H9 (cell line): ENCODE data around the gene OR5B12. TPM values are rescaled to one million over a fixed set of nuclear protein-coding genes. Genes with fewer than 3 reads are reported as not detected.

Experiments
- DNase-seq: peaks from one replicate; pipeline ENCODE4 v3.0.0-alpha.2; 2017
- H2AFZ ChIP-seq: one replicate; pipeline ENCODE4 v1.6.1; 2013; ENCODE audit warnings: mild to moderate bottlenecking, low read length, control low read depth, moderate library complexity
- H2AK5ac ChIP-seq: 2 replicates; pipeline ENCODE4 v1.6.1; 2013; ENCODE audit warnings: low read length, control low read depth, mixed read lengths; ENCODE audit not compliant: insufficient read length
- H2BK120ac ChIP-seq: one replicate; pipeline ENCODE4 v1.6.1; 2013; ENCODE audit warnings: low read depth, mild to moderate bottlenecking, low read length, control low read depth, inconsistent platforms; ENCODE audit not compliant: poor library complexity, severe bottlenecking
- H2BK12ac ChIP-seq: 2 replicates; pipeline ENCODE4 v1.6.1; 2013; ENCODE audit warnings: low read length, control low read depth, mixed read lengths, low read depth; ENCODE audit not compliant: insufficient read length
- H2BK15ac ChIP-seq: 2 replicates; pipeline ENCODE4 v1.6.1; 2013; ENCODE audit warnings: low read depth, low read length, control low read depth
- H2BK20ac ChIP-seq: one replicate; pipeline ENCODE4 v1.6.1; 2013; ENCODE audit warnings: low read depth, mild to moderate bottlenecking, low read length, control low read depth, inconsistent platforms; ENCODE audit not compliant: poor library complexity, severe bottlenecking
- H2BK5ac ChIP-seq: 2 replicates; pipeline ENCODE4 v1.6.1; 2013; ENCODE audit warnings: low read length, control low read depth, mixed read lengths; ENCODE audit not compliant: insufficient read length
- H3K14ac ChIP-seq: 2 replicates; pipeline ENCODE4 v1.6.1; 2013; ENCODE audit warnings: low read length, control low read depth; ENCODE audit not compliant: insufficient read depth
- H3K18ac ChIP-seq: 2 replicates; pipeline ENCODE4 v1.6.1; 2013; ENCODE audit warnings: low read depth, mild to moderate bottlenecking, mixed read lengths, low read length, control low read depth; ENCODE audit not compliant: insufficient read length
- H3K23ac ChIP-seq: 2 replicates; pipeline ENCODE4 v1.6.1; 2013; ENCODE audit warnings: low read length, control low read depth, mixed read lengths, low read depth; ENCODE audit not compliant: insufficient read length
- H3K23me2 ChIP-seq: 2 replicates; pipeline ENCODE4 v1.6.1; 2013; ENCODE audit warnings: low read depth, mild to moderate bottlenecking, mixed read lengths, low read length, control low read depth; ENCODE audit not compliant: insufficient read length, poor library complexity, severe bottlenecking
- H3K27ac ChIP-seq: 2 replicates; pipeline ENCODE4 v1.5.1; 2013; ENCODE audit warnings: low read length, control low read depth, mixed read lengths, low read depth; ENCODE audit not compliant: insufficient read length
- H3K27me3 ChIP-seq: 2 replicates; pipeline ENCODE4 v1.6.1; 2013; ENCODE audit warnings: low read length, control low read depth, inconsistent platforms; ENCODE audit not compliant: insufficient read depth
- H3K4ac ChIP-seq: 2 replicates; pipeline ENCODE4 v1.6.1; 2013; ENCODE audit warnings: low read depth, mild to moderate bottlenecking, control low read depth, inconsistent platforms, low read length, moderate library complexity
- H3K4me1 ChIP-seq: 2 replicates; pipeline ENCODE4 v1.6.1; 2013; ENCODE audit warnings: low read length, control low read depth, inconsistent platforms; ENCODE audit not compliant: insufficient read depth
- H3K4me2 ChIP-seq: 2 replicates; pipeline ENCODE4 v1.6.1; 2013; ENCODE audit warnings: low read length, control low read depth, mixed read lengths; ENCODE audit not compliant: insufficient read length, insufficient read depth
- H3K56ac ChIP-seq: 2 replicates; pipeline ENCODE4 v1.6.1; 2013; ENCODE audit warnings: low read depth, mild to moderate bottlenecking, mixed read lengths, low read length, control low read depth; ENCODE audit not compliant: insufficient read length
- H3K79me1 ChIP-seq: 2 replicates; pipeline ENCODE4 v1.6.1; 2013; ENCODE audit warnings: low read depth, mild to moderate bottlenecking, moderate library complexity, low read length, control low read depth, inconsistent platforms; ENCODE audit not compliant: insufficient read depth, poor library complexity, severe bottlenecking
- H3K79me2 ChIP-seq: 2 replicates; pipeline ENCODE4 v1.6.1; 2013; ENCODE audit warnings: low read length, control low read depth, inconsistent platforms; ENCODE audit not compliant: insufficient read depth
- H3K9ac ChIP-seq: 2 replicates; pipeline ENCODE4 v1.6.1; 2013; ENCODE audit warnings: low read length, control low read depth, mixed read lengths; ENCODE audit not compliant: insufficient read length; ENCODE audit errors: extremely low read depth
- H3K9me3 ChIP-seq: one replicate; pipeline ENCODE4 v1.6.1; 2013; ENCODE audit warnings: low read depth, low read length, inconsistent platforms; ENCODE audit not compliant: control insufficient read depth
- H3T11ph ChIP-seq: one replicate; pipeline ENCODE4 v1.6.1; 2013; ENCODE audit warnings: mild to moderate bottlenecking, low read length, control low read depth, inconsistent platforms
- H4K20me1 ChIP-seq: one replicate; pipeline ENCODE4 v1.6.1; 2013; ENCODE audit not compliant: control insufficient read depth, insufficient read length, insufficient read depth
- H4K5ac ChIP-seq: 2 replicates; pipeline ENCODE4 v1.6.1; 2013; ENCODE audit warnings: low read depth, mild to moderate bottlenecking, mixed read lengths, low read length, control low read depth; ENCODE audit not compliant: insufficient read length
- H4K8ac ChIP-seq: replicated peaks from 2 replicates; pipeline ENCODE4 v1.6.1; 2013; ENCODE audit warnings: low read length, control low read depth, mixed read lengths, low read depth; ENCODE audit not compliant: insufficient read length
- H4K91ac ChIP-seq: 2 replicates; pipeline ENCODE4 v1.6.1; 2013; ENCODE audit warnings: low read depth, mild to moderate bottlenecking, moderate library complexity, mixed read lengths, low read length, control low read depth; ENCODE audit not compliant: insufficient read length
- H3K27ac Mint-ChIP-seq, 3 experiments: 2 replicates in 2 of 3; 3 replicates in 1 of 3; pipeline ENCODE4 v1.8.0; 2020 to 2021; ENCODE audit warnings: mixed read lengths in 3 of 3, mild to moderate bottlenecking in 1 of 3, moderate library complexity in 1 of 3
- H3K27me3 Mint-ChIP-seq: 2 replicates; pipeline ENCODE4 v1.8.0; 2021; ENCODE audit warnings: low read depth, mild to moderate bottlenecking, moderate library complexity, mixed read lengths
- H3K36me3 Mint-ChIP-seq, 3 experiments: 2 replicates in 2 of 3; 3 replicates in 1 of 3; pipeline ENCODE4 v1.8.0; 2020 to 2021; ENCODE audit warnings: low read depth in 3 of 3, mixed read lengths in 3 of 3; ENCODE audit not compliant: insufficient read depth in 1 of 3
- H3K4me1 Mint-ChIP-seq, 2 experiments: 2 replicates each; pipeline ENCODE4 v1.8.0; 2020; ENCODE audit warnings: mixed read lengths in 2 of 2
- H3K4me3 Mint-ChIP-seq, 2 experiments: 2 replicates in 1 of 2; 3 replicates in 1 of 2; pipeline ENCODE4 v1.8.0; 2020 to 2021; ENCODE audit warnings: mild to moderate bottlenecking in 2 of 2, mixed read lengths in 2 of 2, moderate library complexity in 1 of 2
- H3K9me3 Mint-ChIP-seq, 2 experiments: 2 replicates in 1 of 2; 3 replicates in 1 of 2; pipeline ENCODE4 v1.8.0; 2020; ENCODE audit warnings: mild to moderate bottlenecking in 2 of 2, mixed read lengths in 2 of 2, moderate library complexity in 1 of 2
- CTCF ChIP-seq: fragments of 200-600 bp; sonication (generic); conservative IDR thresholded peaks from 3 replicates; pipeline ENCODE4 v1.8.0; 2021; ENCODE audit warnings: antibody characterized with exemption, mild to moderate bottlenecking
- WGBS: extraction: QIAGEN DNeasy Blood & Tissue Kit; methylation state at CpG from one replicate; pipeline ENCODE4 v1.1.7; 2013; ENCODE audit warnings: missing lambda C conversion rate, low lambda C conversion rate, mixed read lengths; ENCODE audit not compliant: insufficient read length; ENCODE audit errors: extremely low coverage; 5-methylcytosine and 5-hydroxymethylcytosine counted together
- total RNA-seq: library from RNA; stranded (reverse); gene quantifications from 2 replicates; pipeline ENCODE4 v1.2.1, GENCODE V29; 2021

Gene OR5B12
- total RNA-seq, 1 experiment from 2014 or later = not detected

GRCh38 chr11:58485961-58486360 lies 43.9 kb upstream of the OR5B12 start:
- DNase-seq = no peak
- Mint-ChIP-seq H3K36me3 (no peaks in the 10 kb centered on the region), H3K27ac (no peak overlapping the region), H3K4me1 (peaks cover 0 to 10% of the 10 kb centered on the region in 2 experiments; a peak in 2 of 4 replicates), H3K9me3 (no peaks in the 10 kb centered on the region; a peak in 1 of 5 replicates), H3K27me3 (no peaks in the 10 kb centered on the region), H3K4me3 (no peak overlapping the region)
- no peak overlapping the region for H2AFZ ChIP-seq
- TF ChIP-seq CTCF = no peak
- H3T11ph ChIP-seq = no peak overlapping the region
- H2AK5ac ChIP-seq = no peak overlapping the region
- H3K4me2 ChIP-seq = no peak overlapping the region
- no peaks in the 10 kb centered on the region for H3K79me1 ChIP-seq
- H2BK20ac ChIP-seq = no peak overlapping the region
- no peak overlapping the region for H2BK12ac ChIP-seq
- H3K18ac ChIP-seq = no peak overlapping the region
- no peaks in the 10 kb centered on the region for H3K79me2 ChIP-seq
- no peak overlapping the region for H3K56ac ChIP-seq
- no peaks in the 10 kb centered on the region for H3K27me3 ChIP-seq
- H2BK15ac ChIP-seq = no peak overlapping the region
- H4K5ac ChIP-seq = no peak overlapping the region
- H2BK120ac ChIP-seq = no peak overlapping the region
- H3K4ac ChIP-seq = no peak overlapping the region
- no CpG with 5 or more reads among the region's 1 CpG for whole genome bisulfite sequencing
- no peaks in the 10 kb centered on the region for H4K20me1 ChIP-seq
- H3K9me3 ChIP-seq = no peaks in the 10 kb centered on the region
- no peak overlapping the region for H3K23ac ChIP-seq
- no peaks in the 10 kb centered on the region for H3K4me1 ChIP-seq
- H3K14ac ChIP-seq = no peak overlapping the region
- H4K91ac ChIP-seq = no peak overlapping the region
- no peaks in the 10 kb centered on the region for H3K23me2 ChIP-seq
- H2BK5ac ChIP-seq = no peak overlapping the region
- no peak overlapping the region for H3K9ac ChIP-seq
- H4K8ac ChIP-seq = no peak overlapping the region
- no peak overlapping the region for H3K27ac ChIP-seq
